DND-41 (cell line): ENCODE data around the gene ERP27.

Experiments used
- EZH2 ChIP-seq: IDR thresholded peaks from 3 replicates; pipeline ENCODE4 v1.6.1; 2012; ENCODE audit warnings: borderline replicate concordance, low read depth, mild to moderate bottlenecking, moderate library complexity, low read length, inconsistent platforms; ENCODE audit not compliant: severe bottlenecking
- TF ChIP-seq, protein P1 (sequence below): IDR thresholded peaks from 2 replicates; pipeline ENCODE4 v1.5.1; 2012; ENCODE audit warnings: borderline replicate concordance, low read length, moderate library complexity, mild to moderate bottlenecking; ENCODE audit not compliant: poor library complexity, severe bottlenecking; ENCODE audit errors: extremely low read depth

DNA sequence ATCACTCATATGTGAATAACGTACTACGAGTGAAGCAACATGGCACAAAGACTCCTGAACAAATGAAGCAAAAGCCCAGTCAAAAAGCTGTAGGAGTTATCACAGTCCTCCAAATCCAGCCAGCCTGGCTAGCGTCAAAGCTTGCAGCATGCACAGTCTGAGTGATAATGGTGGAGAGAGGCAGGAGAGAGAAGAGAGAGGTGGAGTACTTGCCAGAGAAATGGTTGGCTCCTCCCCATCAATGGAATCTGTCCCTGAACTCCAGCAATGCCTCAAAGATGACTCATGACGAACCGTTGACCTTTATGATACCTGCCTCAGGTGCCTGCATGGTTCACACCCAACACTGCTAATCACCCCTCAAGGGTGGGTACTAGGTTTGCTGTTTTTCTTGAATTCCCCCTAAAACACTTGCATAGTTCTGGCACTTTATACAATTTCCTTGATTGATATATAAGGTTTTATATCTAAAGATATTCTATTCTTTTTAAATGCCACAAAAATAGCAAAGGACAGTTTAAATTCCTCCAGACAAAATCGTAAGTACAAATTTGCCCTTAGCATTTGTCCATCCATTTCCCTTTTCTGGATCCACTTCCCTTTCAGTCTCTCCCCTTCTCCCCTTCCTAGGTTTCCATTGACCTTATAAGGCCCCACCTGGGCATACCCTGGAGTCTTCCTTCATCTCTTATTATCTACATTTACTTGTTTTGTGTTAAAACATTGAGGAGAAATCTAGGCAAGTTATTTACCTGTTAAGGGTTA lies 12.8 kb upstream of the ERP27 start:
- TF ChIP-seq, protein P1, sequence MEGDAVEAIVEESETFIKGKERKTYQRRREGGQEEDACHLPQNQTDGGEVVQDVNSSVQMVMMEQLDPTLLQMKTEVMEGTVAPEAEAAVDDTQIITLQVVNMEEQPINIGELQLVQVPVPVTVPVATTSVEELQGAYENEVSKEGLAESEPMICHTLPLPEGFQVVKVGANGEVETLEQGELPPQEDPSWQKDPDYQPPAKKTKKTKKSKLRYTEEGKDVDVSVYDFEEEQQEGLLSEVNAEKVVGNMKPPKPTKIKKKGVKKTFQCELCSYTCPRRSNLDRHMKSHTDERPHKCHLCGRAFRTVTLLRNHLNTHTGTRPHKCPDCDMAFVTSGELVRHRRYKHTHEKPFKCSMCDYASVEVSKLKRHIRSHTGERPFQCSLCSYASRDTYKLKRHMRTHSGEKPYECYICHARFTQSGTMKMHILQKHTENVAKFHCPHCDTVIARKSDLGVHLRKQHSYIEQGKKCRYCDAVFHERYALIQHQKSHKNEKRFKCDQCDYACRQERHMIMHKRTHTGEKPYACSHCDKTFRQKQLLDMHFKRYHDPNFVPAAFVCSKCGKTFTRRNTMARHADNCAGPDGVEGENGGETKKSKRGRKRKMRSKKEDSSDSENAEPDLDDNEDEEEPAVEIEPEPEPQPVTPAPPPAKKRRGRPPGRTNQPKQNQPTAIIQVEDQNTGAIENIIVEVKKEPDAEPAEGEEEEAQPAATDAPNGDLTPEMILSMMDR: no peak
- TF ChIP-seq EZH2: no peak
